SK-N-SH treated with all-trans-retinoic acid at 6 μM for 48 hours (cell line): ENCODE measurements around the gene PTPRO.

Experiments
- ARNTL ChIP-seq: fragments of 450-650 bp; formaldehyde crosslinking; IDR thresholded peaks from 2 replicates; pipeline ENCODE4 v1.5.0; 2020; ENCODE audit warnings: low read depth, mild to moderate bottlenecking, moderate library complexity, borderline replicate concordance
- GLIS3 ChIP-seq: fragments of 250-450 bp; sonication (Bioruptor Pico); IDR thresholded peaks from 2 replicates; pipeline ENCODE4 v1.5.0; 2020; ENCODE audit warnings: mild to moderate bottlenecking, moderate library complexity
- TOX ChIP-seq: fragments of 250-450 bp; sonication (Bioruptor Pico); IDR thresholded peaks from 2 replicates; pipeline ENCODE4 v1.8.0; 2021; ENCODE audit warnings: mild to moderate bottlenecking, moderate library complexity, borderline replicate concordance
- ZFP3 ChIP-seq: fragments of 250-450 bp; sonication (Bioruptor Pico); IDR thresholded peaks from 2 replicates; pipeline ENCODE4 v1.5.0; 2020; ENCODE audit warnings: mild to moderate bottlenecking, moderate library complexity
- ZFP30 ChIP-seq: fragments of 450-650 bp; formaldehyde crosslinking; IDR thresholded peaks from 2 replicates; pipeline ENCODE4 v1.5.0; 2022; ENCODE audit warnings: mild to moderate bottlenecking, moderate library complexity
- ZNF70 ChIP-seq: fragments of 450-650 bp; formaldehyde crosslinking; IDR thresholded peaks from 2 replicates; pipeline ENCODE4 v1.5.0; 2020; ENCODE audit warnings: mild to moderate bottlenecking, moderate library complexity

DNA sequence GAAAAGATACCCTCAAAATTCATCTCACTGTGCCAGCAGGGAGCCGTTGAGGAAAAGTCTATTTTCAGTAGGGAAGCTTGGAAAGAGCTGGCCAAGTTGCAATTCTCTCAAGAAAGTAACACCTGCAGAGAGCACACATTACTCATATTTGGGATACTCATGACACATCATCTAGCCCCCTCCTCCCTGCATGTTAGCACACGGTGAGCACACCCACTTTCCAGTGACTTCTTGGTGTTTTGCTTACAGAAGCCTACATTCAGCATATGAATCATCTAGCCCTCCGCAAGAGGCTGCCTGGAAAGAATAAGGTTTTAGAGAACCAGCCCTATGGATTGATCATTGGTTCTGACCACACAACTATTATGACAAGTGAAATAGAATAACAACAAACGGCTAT lies 124.5 kb downstream of the PTPRO start:
- TF ChIP-seq ZFP3: no peak
- TF ChIP-seq GLIS3 (CRISPR knock-in tag): no peak
- no peak for TF ChIP-seq TOX (CRISPR knock-in tag)
- TF ChIP-seq ZFP30 (CRISPR knock-in tag): no peak
- no peak for TF ChIP-seq ARNTL (CRISPR knock-in tag)
- no peak for TF ChIP-seq ZNF70 (CRISPR knock-in tag)
